Midbrain (tissue), 1 donor: ENCODE measurements around the gene CFAP161.
"Not testable (repeated sequence)": the region's sequence is repeated elsewhere in the genome, so short reads cannot be mapped to it uniquely, and the experiment has no call there.

Source experiments
- DNase-seq: peaks from one replicate; lab custom pipeline; 2025; lab: John Stamatoyannopoulos, UW

Gene CFAP161

GRCh38 chr15:81157939-81158223 is 23.8 kb downstream of the CFAP161 start:
- DNase-seq, result no peak

DNA sequence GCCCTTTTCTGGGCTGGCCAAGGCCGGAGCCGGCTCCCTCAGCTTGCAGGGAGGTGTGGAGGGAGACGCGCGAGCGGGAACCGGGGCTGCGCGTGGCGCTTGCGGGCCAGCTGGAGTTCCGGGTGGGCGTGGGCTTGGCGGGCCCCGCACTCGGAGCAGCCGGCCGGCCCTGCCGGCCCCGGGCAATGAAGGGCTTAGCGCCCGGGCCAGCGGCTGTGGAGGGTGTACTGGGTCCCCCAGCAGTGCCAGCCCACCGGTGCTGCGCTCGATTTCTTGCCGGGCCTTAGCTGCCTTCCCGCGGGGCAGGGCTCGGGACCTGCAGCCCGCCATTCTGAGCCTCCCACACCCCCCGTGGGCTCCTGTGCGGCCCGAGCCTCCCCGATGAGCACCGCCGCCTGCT is 24.5 kb downstream of the CFAP161 start:
- DNase-seq, result not testable (repeated sequence)

GRCh38 chr15:81160312-81161159 is 26.5 kb downstream of the CFAP161 start:
- DNase-seq, result no peak

- no peak for DNase-seq
These were observed 27.1 kb downstream of the CFAP161 start for GRCh38 chr15:81161160-81161673.

- DNase-seq, result no peak
These were observed 27.8 kb downstream of the CFAP161 start for GRCh38 chr15:81161851-81162250.

GRCh38 chr15:81163961-81164800 is 30.1 kb downstream of the CFAP161 start:
- DNase-seq, result no peak

GRCh38 chr15:81165535-81165934 is 31.5 kb downstream of the CFAP161 start:
- DNase-seq, result no peak

GRCh38 chr15:81166636-81167305 is 32.7 kb downstream of the CFAP161 start:
- DNase-seq, result no peak

DNA sequence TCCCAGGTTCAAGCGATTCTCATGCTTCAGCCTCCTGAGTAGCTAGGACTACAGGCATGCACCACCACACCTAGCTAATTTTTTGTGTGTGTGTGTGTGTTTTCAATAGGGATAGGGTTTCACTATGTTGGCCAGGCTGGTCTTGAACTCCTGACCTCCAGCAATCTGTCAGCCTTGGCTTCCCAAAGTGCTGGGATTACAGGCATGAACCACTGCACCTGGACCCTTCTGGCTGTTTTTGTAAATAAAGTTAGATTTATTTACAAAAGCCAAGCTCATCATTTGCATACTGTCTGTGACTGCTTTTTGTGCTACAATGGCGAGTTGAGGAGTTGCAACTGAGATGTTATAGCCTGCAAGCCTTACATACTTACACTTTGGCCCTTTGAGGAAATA is 34.1 kb downstream of the CFAP161 start:
- no peak for DNase-seq

DNA sequence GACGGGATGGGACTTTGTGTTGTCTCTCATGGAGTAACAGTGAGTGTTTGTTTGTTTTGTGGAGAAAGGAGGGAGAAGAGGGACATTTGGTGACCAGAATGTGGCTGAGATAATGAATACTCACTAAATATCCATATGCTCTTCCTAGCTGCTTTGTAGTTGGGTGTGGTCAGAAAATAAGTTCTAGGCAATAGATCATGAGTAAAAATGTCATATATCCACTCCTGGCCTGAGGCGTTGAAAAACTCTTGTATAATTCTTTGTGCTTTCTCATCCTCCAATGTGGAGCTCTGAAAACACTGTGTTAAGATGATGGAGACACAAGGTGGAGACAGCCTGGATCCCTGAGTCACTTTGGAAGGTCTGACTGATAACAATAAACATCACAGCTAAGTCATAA is 34.6 kb downstream of the CFAP161 start:
- DNase-seq, result no peak

DNA sequence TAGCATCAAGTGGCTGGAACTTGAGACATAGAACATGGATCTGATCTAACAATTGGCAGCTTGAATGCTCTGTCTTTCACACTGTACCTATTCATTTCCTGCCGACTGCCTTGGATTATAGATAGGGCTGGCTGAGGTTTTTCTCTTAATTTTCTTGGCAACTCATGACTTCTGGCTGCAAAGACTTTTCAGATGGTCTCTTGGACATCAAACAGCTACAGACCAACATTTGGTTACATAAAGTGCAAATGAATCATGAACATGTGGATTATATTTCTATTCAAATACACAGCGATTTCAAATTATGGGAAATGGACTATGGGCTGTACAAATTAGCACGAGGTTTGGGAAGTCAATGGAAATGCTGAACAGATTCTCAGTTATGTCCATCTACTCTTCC is 36.4 kb downstream of the CFAP161 start:
- DNase-seq, result no peak

- no peak for DNase-seq
These were observed 37.2 kb downstream of the CFAP161 start for GRCh38 chr15:81171286-81171685.

DNA sequence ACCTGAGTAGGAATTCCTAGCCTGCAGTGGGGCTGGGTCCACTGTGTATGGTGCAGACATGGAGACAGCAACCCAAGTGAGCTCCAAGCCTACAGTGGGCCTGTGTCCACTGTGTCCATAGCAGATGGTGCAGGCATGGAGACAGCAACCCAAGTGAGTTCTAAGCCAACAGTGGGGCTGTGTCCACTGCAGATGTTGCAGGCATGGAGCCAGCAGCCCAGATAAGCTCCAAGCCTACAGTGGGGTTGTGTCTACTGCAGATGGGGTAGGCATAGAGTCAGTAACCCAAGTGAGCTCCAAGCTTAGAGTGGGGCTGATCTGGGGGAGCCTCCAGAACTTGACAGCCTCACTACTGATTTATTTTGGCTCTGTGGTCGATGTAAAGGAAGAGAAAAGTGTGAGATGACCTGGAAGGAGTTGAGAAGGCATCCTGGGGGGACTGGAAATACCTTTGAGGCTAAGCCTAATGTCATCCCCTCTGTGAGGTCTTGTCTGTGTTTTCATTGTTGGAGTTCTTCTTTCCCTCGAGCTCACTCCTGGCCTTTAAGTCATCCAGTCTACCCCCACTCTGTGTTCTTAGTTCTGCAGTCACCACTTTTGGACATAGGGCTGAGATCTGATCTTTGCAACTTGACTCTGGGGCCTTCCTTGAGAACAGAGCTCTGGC is 40.2 kb downstream of the CFAP161 start:
- DNase-seq, result no peak

DNA sequence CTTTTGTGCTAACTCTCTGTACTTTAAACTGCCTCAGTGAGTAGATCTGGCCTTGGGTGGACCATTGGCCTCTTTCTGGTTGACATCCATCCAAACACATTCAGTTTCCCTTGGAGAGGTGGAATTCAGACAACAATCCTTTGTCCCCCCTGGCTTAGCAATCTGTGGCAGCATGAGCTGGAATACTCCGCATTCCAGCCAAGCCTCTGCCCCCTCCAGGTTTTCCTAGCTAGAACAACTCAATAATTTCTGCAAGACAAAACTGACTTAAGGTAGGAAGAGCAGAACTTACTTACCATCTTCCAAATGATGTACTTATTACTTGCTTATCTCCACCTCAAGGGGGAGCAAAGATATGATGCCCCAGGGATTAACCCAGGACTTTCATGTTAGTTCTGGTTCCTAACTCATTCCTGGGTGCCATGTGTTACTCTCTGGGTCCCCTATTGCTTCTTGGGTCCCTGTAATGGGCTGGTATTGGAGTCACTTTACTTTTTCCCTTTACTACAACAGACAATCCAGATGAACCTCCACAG is 40.8 kb downstream of the CFAP161 start:
- DNase-seq, result no peak

DNA sequence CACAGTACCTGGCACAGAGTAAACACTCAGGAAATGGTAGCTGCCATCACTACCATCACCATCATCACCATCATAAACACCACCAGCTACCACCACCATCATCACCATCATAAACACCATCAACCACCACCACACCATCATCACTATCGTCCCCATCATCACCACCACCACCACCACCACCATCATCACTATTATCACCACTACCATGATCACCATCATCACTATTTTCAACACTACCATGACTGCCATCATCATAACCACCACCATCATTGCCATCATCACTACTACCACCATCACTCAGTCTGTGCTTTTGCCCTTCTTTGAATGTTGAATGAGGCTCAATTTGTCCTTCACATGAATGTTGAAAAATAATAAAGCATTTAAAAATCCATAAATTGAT is 41.4 kb downstream of the CFAP161 start:
- DNase-seq, result no peak

- no peak for DNase-seq
These were observed 42.3 kb downstream of the CFAP161 start for GRCh38 chr15:81176291-81176893.

DNA sequence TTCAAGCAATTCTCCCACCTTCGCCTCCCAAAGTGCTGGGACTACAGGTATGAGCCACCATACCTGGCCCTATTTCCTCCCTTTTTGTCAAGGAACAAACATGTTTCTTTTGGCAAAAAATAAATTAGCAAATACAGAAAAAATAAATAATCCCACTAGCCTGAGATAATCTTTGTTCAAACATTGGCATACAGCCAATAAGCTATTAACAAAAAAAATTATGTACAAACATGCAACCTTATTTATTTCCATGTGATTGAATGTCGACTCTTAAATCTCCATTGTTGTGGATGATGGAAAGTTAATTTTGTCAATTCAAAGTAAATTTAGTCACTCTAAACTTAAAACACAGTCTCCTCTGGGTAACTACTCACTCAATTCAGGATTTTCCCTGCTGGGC is 44.3 kb downstream of the CFAP161 start:
- no peak for DNase-seq

GRCh38 chr15:81181220-81181619 is 47.1 kb downstream of the CFAP161 start:
- DNase-seq, result no peak

DNA sequence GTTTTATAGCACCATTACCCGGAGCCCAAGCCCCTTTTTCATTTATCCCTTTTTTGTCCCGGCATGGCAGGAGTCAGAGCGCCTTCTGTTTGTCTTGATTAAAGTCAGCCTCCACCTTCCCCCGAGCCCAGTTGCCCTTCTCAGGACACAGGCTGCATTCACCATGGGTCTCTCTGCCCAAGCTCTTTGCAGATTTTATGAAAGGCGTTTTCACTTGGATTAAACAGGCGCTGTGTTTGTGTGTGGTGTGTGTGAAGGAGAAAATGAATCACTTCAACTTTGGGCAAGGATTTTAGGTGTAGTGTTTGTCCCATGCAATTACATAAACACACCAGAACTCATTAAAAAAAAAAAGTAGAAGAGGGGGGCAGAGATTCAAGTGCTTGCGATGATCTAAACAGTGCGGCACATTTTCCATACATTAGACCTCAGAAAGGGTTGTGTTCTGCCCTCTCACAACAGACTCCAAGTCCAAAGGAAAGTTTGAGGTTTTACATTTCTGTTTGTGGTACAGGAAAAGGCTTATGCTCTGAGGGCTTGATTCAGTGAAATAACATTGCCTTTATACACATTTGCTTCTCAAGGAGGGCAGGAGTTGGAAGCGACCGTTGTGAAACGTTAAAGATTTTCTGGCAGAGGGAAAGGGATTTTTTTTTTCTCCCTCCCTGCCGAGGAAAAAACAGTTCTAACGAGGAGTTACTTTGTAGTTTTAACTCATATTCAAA is 48.1 kb downstream of the CFAP161 start:
- DNase-seq, result no peak

DNA sequence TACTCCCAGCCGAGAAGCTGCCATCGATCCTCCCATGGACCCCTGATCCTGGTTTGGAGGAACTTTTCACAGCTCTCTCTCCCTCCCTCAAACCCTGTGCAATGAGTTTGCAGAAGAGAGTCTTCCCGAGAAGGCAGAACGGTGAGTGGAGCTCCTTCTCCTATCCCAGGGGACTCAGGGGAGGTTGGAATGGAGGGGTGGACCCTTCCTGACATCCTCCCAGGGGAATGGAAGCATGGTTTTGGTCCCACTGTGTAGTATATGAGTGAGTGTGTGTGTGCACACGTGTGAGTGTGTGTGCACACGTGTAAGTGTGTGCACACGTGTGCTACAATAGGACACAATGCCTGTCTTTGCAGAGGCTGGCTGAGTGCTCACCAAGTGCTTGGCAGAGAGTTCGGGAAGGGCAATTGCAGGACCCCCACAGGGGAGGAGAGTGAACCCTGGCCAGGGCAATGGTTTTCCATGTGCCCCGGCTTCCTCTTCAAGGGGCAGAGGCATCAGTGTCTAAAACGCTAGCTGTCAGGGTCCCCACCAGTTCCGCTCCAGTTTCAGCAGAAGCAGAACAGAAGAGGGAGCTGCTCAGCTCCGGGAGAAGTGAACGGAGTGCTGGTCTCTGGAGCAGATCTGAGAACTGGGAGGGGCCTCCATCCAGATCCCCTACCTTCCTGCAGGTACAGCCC is 48.8 kb downstream of the CFAP161 start:
- DNase-seq, result no peak
